Measurements from ENCODE around the gene HOXC6. TPM values are rescaled to one million over a fixed set of nuclear protein-coding genes. Genes with fewer than 3 reads are reported as not detected.

HOXC6 gene
- total RNA-seq, 1 donor from 2014 or later = not detected

DNA sequence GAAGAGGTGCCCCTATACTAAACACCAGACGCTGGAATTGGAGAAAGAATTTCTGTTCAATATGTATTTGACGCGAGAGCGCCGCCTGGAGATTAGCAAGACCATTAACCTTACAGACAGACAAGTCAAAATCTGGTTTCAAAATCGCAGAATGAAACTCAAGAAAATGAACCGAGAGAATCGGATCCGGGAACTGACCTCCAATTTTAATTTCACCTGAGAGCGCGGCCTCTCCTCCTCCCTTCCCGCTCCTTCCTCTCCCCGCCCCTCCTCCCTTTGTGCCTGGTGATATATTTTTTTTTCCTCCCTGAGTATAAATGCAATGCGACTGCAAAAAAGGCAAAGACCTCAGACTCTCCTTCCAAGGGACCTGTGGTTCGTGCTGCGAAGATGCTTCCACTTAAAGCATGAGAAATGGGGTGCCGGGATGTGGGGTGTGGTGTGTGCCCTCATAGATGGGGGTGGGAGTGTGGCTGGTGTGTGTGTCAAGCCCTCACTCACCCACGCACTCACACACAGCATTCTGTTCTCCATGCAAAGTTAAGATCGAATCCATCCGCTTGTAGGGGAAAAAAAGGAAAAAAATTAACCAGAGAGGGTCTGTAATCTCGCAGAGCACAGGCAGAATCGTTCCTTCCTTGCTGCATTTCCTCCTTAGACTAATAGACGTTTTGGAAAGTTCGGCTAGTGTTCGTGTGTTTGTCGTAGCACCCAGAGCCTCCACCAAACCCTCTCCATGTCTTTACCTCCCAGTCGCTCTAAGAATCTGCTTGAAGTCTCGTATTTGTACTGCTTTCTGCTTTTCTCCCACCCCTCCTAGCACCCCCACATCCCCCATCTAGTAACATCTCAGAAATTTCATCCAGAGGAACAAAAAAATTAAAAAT is 38.8 kb upstream of the HOXC6 start:
- DNase-seq (ENCODE audit: low spot score) = no peak
- peak; percentile 39 for ATAC-seq

DNA sequence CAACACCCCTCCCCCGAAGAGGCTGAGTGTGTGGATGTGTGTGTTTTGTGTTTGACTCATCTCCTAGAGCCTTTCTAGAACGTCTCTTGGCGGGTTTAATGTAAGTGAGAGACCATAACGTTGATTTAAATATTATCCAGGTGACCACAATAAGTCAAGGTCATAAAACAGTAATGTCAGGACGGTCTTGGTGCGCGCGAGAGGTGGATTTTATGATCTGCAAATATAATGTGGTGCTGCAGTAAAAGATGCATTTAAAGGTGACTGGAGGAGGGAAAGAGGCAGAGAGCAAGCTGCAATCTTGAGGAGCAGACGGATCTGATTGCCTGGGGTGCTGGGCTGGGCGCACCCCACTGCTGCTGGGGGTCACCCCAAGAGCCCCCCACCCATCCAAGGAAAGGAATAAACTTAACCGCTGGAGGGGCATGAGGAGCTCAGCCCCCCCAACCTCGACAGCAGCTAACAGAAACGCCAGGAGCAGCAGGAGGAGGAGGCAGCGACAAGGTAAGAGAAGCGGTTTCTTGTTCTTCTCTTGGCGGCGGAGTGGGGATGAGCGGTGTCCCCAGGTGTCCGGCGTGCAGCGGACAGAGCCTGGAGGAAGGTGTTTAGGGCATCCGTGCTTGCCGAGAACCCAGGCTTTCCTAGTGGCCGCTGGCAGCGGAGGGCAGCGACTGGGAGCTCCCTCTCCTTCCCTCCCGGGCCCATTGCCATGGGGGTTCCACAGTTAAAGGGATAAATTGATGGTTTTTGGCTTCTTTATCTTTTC is 37.7 kb upstream of the HOXC6 start:
- ATAC-seq = no peak

DNA sequence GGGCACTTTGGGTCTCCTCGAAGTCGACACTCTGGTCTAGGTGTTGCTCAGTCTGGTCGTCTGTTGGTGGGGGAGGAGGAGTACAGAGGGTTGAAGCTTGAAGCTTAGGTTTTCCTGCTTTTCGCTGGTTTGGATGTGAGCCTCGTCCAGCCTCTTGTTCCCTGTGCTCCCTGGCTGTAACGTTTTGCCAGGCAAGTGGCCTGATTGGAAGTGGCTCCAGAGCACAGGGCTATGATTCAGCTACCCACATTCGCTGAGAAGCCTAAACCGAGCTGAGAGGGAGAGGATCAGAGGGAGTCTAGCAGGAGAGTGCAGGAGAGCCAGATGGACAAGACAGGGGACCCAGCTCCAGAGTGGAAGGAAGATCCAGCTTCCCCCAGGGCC is 37.2 kb upstream of the HOXC6 start:
- ATAC-seq = no peak
- DNase-seq (ENCODE audit: low spot score) = no peak

More for the DNA sequence above, 37.7 kb upstream of the HOXC6 start:
- no peak for DNase-seq (ENCODE audit: low spot score)

DNA sequence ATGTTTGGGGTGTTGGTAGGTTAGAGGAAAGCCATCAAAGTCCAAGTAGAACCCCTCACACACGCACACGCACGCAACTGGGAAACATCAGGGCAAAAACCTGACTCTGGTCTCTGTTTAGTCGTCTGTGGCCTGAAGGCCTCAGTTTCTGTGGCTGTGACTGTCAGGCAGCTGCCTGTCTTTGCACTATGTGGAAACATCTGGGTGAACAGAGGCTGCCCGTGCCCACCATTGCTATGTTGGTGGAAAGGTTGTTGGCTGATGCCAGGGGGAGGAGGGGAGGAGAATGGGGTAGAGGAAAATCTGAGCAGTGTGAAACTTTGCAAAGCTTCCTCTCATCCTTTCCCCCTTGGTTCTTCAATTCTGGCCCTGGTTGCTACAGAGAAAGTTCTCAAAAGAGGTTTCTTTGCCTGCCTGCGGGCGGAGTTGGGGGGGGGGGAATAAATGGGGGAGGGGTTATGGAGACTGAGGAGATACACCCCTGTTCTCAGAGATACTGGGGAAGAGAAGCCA is 35.8 kb upstream of the HOXC6 start:
- ATAC-seq (no peak), DNase-seq (ENCODE audit: low spot score) (no peak)

DNA sequence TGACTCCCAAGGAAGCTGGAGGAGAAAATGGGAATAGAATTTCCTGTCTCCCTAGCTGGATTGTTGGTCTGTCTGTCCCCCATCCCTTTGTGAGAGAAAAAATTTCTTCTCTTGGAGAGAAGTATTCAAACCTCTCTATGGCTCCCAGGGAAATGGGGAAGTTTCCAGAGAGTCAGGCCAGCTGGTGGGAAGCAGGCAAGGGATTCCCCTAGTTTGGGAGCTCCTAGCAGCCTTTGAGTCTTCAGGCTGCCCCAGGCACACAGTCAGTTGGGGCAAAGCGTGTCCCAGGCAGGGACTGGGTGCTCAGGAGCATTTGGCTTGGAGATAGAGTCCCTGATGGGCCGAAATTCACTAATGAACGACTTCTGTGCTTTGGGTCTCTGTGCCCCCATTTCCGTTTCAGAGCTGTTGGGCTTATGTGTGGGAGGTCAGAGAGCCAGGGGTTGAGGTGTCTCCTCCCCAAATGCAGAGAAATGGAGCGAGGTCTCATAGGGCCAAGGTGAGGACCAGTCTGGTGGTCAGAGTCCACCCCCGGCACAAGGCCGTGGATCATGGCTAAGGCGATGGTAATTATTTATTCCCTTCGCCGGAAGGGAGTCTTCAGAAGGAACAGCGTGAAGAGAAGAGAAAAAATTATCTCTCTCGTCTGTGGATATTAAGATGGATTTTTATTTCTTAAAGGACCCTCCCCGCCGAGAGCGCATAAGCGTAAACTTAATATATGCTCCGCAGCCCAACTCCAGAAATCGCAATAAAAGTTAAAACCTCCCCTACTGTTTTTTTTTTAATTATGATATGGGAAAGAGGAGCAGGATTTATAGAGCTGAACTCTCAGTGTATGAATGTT is 34.9 kb upstream of the HOXC6 start:
- DNase-seq (ENCODE audit: low spot score) = no peak
- ATAC-seq = no peak

DNA sequence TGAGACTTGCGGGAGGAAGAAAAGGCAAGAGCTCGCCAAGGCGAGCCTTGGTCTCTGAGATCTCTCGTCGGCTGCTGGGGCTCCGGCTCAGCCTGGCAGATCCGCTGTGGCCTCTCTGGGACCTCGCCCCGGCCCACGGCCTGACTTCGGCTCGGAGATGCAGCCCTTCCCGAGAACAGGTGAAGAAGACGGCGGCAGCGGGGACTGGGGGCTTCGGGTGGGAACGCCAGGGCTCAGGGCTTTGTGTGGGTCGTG is 34.3 kb upstream of the HOXC6 start:
- ATAC-seq = no peak
- DNase-seq (ENCODE audit: low spot score) = no peak

DNA sequence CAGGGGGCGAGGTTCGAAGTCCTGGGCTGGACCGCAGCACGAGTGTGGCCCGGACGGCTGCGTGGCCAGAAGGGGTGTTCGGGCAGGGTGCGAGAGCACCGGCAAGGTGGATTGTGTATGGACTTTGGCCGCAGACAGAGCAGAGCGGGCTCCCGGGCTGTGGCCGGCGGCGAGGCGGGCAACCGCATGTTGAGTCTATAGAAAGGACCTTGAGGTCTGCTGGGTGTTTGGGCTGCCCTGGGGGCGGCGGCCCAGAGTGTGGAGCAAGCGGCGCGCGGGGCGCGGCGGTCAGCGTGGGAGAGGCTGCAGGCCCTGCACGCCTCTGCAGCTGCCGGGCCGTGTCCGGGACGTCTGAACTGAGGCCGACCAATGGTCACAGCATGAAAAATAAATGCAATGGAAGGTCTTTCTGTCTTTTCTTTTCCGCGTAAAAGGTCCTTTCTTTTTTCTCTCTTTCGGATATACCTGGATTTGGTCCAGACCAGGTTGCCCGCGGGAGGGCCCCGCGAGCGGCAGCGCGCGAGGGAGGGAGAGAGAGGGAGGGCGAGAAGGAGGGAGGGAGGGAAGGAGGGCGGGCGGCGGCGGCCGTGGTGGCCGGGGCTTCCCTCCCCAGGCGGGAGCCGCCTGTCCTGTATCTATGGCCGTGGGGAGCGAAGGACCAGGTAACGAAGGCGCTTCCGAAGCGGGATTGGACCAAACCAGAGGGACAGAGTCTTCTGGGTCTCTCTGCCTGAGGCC is 33.8 kb upstream of the HOXC6 start:
- ATAC-seq (peak; percentile 14), DNase-seq (ENCODE audit: low spot score) (no peak)

DNA sequence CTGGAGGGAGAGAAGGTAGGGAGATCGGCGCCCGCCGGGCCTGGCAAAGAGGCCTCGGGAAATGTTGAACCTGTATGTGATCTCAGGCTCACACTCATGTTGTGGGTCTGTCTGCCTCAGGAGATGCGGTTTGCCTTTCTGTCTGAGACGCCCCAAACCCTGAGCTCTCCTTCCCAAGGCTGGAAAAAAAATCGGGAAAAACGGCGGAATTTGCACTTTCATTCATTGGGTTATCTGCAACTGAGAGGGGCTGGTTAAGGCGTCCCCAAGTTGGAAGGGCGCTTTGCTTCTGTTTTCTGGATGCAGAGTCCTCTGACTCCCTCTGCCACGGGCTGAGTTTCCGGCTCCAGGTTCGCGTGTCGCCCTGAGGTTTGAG is 33.2 kb upstream of the HOXC6 start:
- no peak for DNase-seq (ENCODE audit: low spot score)

DNA sequence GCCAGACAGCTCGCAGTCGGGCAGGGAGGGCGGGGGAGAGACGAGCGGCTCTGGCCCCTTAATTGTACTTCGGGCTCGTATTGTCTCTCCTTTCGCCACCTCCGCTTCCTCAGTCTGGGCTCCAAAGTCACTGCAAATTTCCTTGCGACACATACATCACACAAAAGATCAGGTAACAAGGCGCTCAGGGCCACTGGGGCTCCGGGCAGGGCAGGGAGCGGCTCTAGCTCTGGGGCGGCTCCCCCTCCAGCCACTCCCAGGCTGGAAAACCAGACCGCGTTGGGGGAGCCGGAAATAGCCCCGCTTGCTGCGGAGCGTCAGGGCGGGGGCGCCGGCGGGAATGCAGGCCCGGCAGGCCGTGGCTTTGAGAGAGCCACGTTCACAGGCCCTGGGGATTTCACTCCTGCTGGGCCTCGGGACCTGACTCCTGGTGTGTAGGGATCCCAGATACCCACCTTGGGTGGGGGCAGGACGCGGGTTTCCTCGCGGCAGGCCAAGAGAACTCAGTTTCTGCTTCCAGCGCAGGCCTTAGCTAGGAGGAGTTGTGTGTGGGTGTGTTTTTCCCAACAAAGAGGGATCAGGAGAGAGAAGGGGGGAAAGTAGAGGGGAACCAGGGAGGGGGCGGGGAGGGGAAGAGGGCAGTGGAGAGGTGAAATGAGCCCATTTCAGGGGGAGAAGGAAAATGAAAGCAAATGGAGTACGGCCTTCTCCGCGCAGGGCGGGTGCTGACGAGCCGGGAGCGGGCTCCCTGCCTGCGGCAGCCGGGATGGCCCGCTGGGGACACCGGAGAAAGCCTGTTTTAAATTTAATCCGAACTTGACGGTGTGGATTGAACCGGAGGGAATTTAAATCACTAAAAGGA is 32.6 kb upstream of the HOXC6 start:
- peak; percentile 69 for ATAC-seq

More for the DNA sequence above, 33.2 kb upstream of the HOXC6 start:
- ATAC-seq = peak; percentile 30

DNA sequence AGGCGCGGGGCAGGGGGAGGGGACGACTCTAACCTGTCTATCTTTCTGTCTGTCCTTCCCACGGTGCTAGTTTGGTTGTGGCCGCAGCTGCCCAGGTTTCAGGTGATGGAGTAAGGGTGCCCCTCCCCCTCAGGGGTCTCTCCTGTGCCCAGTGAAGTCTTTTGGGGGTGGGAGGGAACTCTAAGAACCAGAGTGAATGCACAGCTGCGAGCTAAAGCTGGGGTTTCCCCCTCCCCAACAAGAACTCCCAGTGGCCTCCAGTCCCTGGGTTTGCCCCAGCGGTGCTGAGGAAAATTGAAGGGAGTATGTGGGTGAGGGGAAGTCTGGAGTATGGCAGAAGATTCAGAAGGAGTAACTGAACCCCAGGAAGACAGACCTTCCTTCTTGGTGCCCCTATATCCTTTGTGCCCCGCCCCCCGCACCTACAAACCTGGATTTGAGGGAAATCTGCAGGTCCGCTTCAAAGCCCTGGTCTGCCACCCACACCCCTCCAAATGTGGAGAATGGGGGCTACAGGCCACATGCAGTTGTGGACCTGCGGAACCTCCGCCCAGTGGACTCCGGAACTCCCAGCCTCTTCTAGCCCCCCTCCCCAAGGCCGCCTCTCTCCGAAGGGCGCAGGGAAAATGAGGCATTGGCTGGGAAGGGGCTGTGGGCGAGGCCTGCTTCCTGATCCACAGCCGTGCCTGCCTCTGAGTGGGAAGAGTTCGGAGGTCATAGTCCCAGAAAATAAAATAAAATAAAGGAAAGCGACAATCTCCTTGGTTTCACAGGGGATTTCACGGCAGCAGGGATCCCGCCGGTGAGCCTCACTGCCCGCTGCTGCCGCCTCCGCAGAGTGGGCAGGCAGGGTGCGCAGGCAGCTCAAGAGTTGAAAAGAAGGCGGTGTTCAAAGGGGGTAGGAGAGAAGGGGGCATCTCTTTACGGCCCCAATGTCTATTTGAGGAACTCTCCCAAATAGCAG is 31.7 kb upstream of the HOXC6 start:
- no peak for DNase-seq (ENCODE audit: low spot score)
- ATAC-seq = peak; percentile 9

More for the DNA sequence above, 32.6 kb upstream of the HOXC6 start:
- DNase-seq (ENCODE audit: low spot score) = no peak

DNA sequence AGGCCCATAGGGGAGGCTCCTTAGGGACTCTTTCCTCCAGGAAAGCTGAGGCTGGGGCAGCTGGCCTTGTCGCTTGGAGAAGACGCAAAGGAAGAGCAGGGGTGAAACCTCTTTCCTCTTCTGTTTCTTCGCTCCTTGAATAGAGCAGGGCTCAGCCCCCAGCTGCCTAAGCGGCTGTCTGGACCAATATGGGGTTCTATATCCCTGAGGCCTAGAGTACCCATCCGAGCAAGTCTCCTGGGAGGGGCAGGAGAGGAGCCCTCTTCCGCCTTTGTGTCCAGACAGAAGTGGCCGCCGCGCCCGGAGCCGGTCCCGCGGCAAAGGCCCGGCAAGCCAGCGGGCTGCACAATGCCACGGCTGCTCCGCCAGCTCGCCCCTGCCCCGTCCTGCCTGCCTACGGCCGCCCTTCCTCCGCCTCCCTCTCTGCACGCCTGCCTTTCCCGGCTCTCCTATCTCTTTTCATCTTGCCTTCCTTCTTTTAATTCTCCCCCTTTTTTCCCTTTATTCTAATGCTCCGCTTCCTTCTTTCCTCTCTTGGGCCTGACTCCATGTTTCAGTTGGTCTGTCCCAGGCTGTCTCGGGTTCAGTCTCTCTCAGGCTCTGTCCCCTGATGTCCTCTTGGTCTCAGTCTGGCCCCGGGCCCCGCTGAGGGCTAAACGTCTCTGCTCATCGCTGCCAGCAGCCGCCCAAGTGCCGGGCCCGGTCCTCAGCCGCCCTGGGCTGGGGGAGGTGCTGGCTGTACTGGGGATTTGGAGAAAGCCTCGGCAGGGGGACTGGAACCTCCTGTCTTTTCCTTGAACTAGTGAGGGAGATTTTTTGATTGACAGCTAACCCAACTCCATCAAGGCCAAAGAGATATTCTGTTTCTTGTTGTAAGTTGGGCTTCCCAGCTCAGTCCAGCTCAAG is 30.8 kb upstream of the HOXC6 start:
- ATAC-seq = no peak
- no peak for DNase-seq (ENCODE audit: low spot score)

DNA sequence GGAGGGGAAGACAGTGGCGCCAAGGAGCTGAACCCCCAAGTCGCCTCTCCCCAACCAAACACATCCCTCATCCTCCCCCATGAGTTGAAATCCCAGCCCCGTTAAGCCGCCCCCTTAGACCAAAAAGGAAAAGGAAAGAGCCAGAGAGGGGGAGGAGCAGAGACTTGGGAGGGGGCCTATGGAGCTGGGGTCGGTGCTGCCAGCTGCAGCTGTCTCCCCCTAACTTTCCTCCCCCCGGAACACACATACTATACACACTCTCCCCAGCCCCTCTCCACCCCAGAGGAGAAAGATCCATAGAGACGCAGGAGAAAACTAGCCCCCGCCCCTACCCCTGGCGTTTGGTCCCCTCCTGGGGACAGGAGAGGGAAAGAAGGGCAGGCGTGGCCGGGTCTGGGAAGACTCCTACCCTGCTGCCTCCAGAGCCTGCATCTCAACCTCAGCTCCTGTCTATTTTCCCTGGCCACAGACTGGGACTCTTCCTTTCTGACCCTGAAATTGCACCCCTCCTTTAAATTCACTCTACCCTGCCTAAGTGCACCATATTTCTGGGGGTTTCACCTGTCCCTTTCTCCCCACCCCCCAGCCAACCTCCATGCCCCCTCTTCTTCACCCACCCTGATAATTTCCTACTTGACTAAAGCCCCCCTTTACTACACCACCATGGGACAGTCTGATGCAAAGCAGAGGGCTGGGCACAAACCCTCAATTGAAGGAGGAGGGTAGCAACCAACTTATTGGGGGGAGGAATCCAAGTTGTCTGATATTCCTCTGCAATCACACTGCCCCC is 29.9 kb upstream of the HOXC6 start:
- no peak for ATAC-seq
- no peak for DNase-seq (ENCODE audit: low spot score)

DNA sequence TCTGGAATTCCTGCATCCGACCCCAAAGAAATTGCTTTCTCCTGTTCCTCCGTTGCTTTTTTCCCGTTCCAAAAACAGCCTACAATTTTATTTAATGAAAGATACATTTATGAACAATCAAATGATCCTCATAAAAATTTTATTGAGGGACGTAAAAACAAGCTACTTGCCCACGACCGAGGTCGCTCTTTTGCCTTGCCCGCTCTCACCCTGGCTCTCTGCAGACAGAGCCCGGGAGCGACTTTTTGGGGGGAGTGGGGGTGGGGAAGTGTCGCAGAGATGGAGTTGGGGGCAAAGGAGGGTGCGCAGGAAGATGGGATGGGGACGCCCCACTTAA is 29.4 kb upstream of the HOXC6 start:
- ATAC-seq (no peak), DNase-seq (ENCODE audit: low spot score) (no peak)

DNA sequence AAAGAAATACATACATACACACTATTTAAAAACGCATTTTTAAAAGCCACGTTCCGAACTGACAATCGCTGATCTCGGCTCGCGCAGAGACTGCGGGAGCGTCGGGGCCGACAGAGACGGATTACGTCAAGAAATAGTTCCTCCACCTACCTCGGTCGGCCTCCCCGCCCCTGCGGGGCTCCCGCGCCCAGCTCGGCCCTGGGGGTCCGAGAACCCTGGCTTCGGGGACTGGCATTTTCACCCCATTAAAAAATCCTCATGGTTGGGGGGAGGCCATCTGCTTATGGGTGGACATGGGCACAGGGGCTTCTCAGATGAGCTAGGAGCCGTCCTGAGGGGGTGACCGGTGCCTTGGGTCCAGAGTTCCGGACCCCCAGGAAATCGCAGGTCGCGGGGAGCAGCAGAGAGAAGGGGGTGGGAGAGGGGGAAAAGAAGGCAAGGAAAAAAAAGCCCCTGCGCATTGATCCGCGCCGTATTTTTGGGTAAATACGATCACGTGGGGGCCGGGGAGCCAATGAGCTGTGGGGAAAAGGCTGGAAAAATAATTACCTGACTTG is 28.6 kb upstream of the HOXC6 start:
- ATAC-seq (no peak), DNase-seq (ENCODE audit: low spot score) (no peak)

DNA sequence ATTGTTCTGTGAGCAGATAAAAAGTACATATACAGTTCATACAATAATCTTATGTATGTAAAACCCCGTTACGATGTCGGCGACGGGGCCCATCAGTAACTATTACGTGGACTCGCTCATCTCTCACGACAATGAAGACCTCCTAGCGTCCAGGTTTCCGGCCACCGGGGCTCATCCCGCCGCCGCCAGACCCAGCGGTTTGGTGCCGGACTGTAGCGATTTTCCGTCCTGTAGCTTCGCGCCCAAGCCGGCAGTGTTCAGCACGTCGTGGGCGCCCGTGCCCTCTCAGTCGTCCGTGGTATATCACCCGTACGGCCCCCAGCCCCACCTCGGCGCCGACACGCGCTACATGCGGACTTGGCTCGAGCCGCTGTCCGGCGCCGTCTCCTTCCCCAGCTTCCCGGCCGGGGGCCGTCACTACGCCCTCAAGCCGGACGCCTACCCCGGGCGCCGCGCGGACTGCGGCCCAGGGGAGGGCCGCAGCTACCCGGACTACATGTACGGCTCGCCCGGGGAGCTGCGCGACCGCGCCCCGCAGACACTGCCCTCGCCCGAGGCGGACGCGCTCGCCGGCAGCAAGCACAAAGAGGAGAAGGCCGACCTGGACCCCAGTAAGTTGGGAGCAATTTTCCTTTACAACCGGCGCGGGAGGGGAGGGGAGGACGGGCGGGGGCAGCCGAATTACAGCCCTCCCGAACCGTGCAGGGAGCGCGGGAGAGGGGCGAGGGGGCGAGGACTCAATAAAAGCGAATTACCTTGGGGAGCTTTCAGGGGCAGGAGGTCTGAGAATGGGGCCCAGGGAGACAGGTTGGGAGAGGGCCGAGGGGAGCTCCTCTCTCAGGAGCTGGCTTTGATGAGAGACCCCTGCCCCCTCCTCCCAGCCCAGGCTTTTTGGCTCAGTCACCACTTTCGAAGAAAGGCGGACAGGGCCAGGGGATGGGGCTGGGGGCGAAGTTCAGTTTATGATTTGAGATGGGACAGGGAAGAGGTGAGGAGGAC is 27.8 kb upstream of the HOXC6 start, which contains the start of gene HOXC9:
TSS of gene HOXC9 (plus strand) at position 46 of the 999 bp plus-strand sequence. CDS start at position 74, 28 bp downstream.
- no peak for DNase-seq (ENCODE audit: low spot score)
- ATAC-seq = no peak

All from left lobe of liver (tissue), 2 donors.